PFSK-1 (cell line): ENCODE data around the gene STIM1.

Source experiments
- POLR2AphosphoS5 ChIP-seq: IDR thresholded peaks from 2 replicates; pipeline ENCODE4 v1.6.1; 2012; ENCODE audit warnings: low read depth, mild to moderate bottlenecking, control low read depth, low read length, moderate library complexity
- SIN3A ChIP-seq: IDR thresholded peaks from 2 replicates; pipeline ENCODE4 v1.6.1; 2012; ENCODE audit warnings: mild to moderate bottlenecking, low read length, moderate library complexity, borderline replicate concordance; ENCODE audit not compliant: insufficient read depth
- TAF1 ChIP-seq: IDR thresholded peaks from 2 replicates; pipeline ENCODE4 v1.6.1; 2012; ENCODE audit warnings: low read length, control low read depth, borderline replicate concordance; ENCODE audit not compliant: insufficient read depth
- TF ChIP-seq, protein P1 (sequence below), 2 experiments: IDR thresholded peaks; 2 replicates each; pipeline versions ENCODE4 v1.6.1 to v1.8.0; 2011 to 2012; ENCODE audit warnings: low read depth in 2 of 2, low read length in 2 of 2, control low read depth in 1 of 2, inconsistent platforms in 1 of 2, mild to moderate bottlenecking in 1 of 2, moderate library complexity in 1 of 2; ENCODE audit not compliant: insufficient read depth in 1 of 2

DNA sequence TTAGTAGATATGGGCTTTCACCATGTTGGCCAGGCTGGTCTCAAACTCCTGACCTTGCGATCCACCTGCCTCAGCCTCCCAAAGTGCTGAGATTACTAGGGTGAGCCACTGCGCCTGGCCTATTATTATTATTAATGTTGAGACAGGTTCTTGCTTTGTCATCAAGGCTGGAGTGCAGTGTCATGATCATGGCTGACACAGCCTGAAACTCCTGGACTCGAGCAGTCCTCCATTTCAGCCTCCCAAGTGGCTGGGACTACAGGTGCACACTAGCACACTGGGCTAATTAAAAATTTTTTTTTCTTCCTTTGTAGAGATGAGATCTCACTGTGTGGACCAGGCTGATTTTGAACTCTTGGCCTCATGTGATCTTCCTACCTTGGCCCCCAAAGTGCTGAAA is 102.0 kb downstream of the STIM1 start:
- no peak for TF ChIP-seq SIN3A
- no peak for TF ChIP-seq TAF1
- TF ChIP-seq, protein P1, sequence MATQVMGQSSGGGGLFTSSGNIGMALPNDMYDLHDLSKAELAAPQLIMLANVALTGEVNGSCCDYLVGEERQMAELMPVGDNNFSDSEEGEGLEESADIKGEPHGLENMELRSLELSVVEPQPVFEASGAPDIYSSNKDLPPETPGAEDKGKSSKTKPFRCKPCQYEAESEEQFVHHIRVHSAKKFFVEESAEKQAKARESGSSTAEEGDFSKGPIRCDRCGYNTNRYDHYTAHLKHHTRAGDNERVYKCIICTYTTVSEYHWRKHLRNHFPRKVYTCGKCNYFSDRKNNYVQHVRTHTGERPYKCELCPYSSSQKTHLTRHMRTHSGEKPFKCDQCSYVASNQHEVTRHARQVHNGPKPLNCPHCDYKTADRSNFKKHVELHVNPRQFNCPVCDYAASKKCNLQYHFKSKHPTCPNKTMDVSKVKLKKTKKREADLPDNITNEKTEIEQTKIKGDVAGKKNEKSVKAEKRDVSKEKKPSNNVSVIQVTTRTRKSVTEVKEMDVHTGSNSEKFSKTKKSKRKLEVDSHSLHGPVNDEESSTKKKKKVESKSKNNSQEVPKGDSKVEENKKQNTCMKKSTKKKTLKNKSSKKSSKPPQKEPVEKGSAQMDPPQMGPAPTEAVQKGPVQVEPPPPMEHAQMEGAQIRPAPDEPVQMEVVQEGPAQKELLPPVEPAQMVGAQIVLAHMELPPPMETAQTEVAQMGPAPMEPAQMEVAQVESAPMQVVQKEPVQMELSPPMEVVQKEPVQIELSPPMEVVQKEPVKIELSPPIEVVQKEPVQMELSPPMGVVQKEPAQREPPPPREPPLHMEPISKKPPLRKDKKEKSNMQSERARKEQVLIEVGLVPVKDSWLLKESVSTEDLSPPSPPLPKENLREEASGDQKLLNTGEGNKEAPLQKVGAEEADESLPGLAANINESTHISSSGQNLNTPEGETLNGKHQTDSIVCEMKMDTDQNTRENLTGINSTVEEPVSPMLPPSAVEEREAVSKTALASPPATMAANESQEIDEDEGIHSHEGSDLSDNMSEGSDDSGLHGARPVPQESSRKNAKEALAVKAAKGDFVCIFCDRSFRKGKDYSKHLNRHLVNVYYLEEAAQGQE (IDR thresholded peaks at IDR 0.05; ENCODE audit: insufficient read depth in 1 of 2, low read depth in 2 of 2, low read length in 2 of 2), result no peak
- no peak for TF ChIP-seq POLR2AphosphoS5
